GM19324 (cell line): Measurements from ENCODE around the gene MS4A7.
A peak's percentile ranks its signal among the peaks of the same experiment; 100 is the strongest.

Experiments
- ATAC-seq: cut with Tn5 transposase; IDR thresholded peaks from one replicate; pipeline ENCODE4 v1.9.1; 2021; ENCODE audit warnings: mild to moderate bottlenecking, moderate library complexity; ENCODE audit not compliant: unreplicated experiment, low FRiP score

MS4A7 gene

GRCh38 chr11:60370252-60370810, 8.0 kb upstream of the MS4A7 start:
- no peak for ATAC-seq

GRCh38 chr11:60370811-60371298, 7.5 kb upstream of the MS4A7 start:
- no peak for ATAC-seq

- ATAC-seq, result no peak
Observed at GRCh38 chr11:60371386-60371785, 6.9 kb upstream of the MS4A7 start.

- no peak for ATAC-seq
Observed at GRCh38 chr11:60371854-60372253, 6.5 kb upstream of the MS4A7 start.

GRCh38 chr11:60372767-60373166, 5.6 kb upstream of the MS4A7 start:
- no peak for ATAC-seq

GRCh38 chr11:60375316-60375715, 3.0 kb upstream of the MS4A7 start:
- no peak for ATAC-seq

- no peak for ATAC-seq
Observed at GRCh38 chr11:60376601-60377000, 1.7 kb upstream of the MS4A7 start.

- ATAC-seq, result peak; percentile 40
Observed at GRCh38 chr11:60377401-60378136, 763 bp upstream of the MS4A7 start.

GRCh38 chr11:60389279-60389910, 11.1 kb downstream of the MS4A7 start:
- peak; percentile 90 for ATAC-seq

GRCh38 chr11:60390419-60390818, 12.1 kb downstream of the MS4A7 start:
- no peak for ATAC-seq

GRCh38 chr11:60392361-60392760, 14.0 kb downstream of the MS4A7 start:
- ATAC-seq, result no peak

- ATAC-seq, result no peak
Observed at GRCh38 chr11:60393016-60393415, 14.7 kb downstream of the MS4A7 start.

GRCh38 chr11:60394666-60395380, 16.5 kb downstream of the MS4A7 start:
- no peak for ATAC-seq

GRCh38 chr11:60396382-60396781, 18.1 kb downstream of the MS4A7 start, which contains the start of gene MS4A14:
Gene MS4A14 (plus strand): TSS chr11:60396459. CDS start chr11:60396579, 120 bp downstream.
- peak; percentile 23 for ATAC-seq

- peak; percentile 76 for ATAC-seq
Observed at GRCh38 chr11:60396799-60397198, 18.5 kb downstream of the MS4A7 start.

GRCh38 chr11:60420015-60420414, 41.7 kb downstream of the MS4A7 start:
- no peak for ATAC-seq

GRCh38 chr11:60422609-60423008, 44.3 kb downstream of the MS4A7 start:
- ATAC-seq, result no peak

GRCh38 chr11:60428517-60428916, 50.2 kb downstream of the MS4A7 start:
- no peak for ATAC-seq

- no peak for ATAC-seq
Observed at GRCh38 chr11:60429272-60429671, 50.9 kb downstream of the MS4A7 start, which contains the start of gene MS4A5. Gene MS4A5 (plus strand): TSS chr11:60429572. CDS start chr11:60429675, 103 bp downstream.

GRCh38 chr11:60431251-60431650, 52.9 kb downstream of the MS4A7 start:
- no peak for ATAC-seq

- no peak for ATAC-seq
Observed at GRCh38 chr11:60433401-60433800, 55.1 kb downstream of the MS4A7 start.
